ENCODE data around the gene ARL5C.

ARL5C gene

GRCh38 chr17:39107973-39108372 is 58.0 kb downstream of the ARL5C start:
- no peak for DNase-seq (ENCODE audit: low read depth)

GRCh38 chr17:39107155-39107554 is 58.8 kb downstream of the ARL5C start:
- no peak for DNase-seq (ENCODE audit: low read depth)
